SK-N-MC (cell line): Measurements from ENCODE around the gene OR4C3.
"Not testable (repeated sequence)": the region's sequence is repeated elsewhere in the genome, so short reads cannot be mapped to it uniquely, and the experiment has no call there.

Experiments used
- EZH2 ChIP-seq: fragments of 200-600 bp; sonication (generic); IDR thresholded peaks from one replicate; pipeline ENCODE4 v1.6.1; 2017; ENCODE audit warnings: antibody characterized with exemption
- FOXP2 ChIP-seq: optimal IDR thresholded peaks from 2 replicates; pipeline ENCODE3; 2011; ENCODE audit warnings: mild to moderate bottlenecking, moderate library complexity; ENCODE audit not compliant: insufficient read depth; ENCODE audit errors: extremely low read length, control extremely low read depth
- POLR2AphosphoS5 ChIP-seq: IDR thresholded peaks from 2 replicates; pipeline ENCODE4 v1.6.1; 2012; ENCODE audit warnings: mild to moderate bottlenecking, low read depth, low read length, borderline replicate concordance

GRCh38 chr11:48346286-48346685 is 21.6 kb downstream of the OR4C3 start:
- not testable (repeated sequence) for TF ChIP-seq POLR2AphosphoS5, EZH2, FOXP2
